ENCODE results near the gene SFXN4. TPM values are rescaled to one million over a fixed set of nuclear protein-coding genes. Genes with fewer than 3 reads are reported as not detected.

SFXN4 gene
- total RNA-seq, 1 experiment from 2014 or later: 67.0 TPM

DNA sequence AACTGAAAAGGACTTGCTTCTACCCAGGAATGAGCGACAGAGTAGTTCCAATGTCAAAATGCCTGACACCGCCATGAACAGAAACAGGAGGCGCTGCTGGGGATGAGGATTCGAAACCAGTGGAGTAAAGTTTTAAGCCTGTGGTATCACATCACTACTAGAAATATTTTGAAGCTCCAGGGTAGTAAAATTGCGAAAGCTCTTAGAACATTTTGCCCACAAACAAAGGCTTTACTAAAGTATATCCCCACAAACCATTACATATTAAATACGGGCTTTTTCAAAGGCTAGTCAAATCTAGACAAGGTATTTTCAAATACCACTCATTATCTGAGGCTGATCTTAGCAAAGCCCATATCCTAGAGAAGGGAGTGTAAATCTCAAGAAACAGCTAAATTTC is 10.7 kb upstream of the SFXN4 start:
- H3K9me3 ChIP-seq (ENCODE audit: control insufficient read depth, insufficient read depth, low read depth, low read length): no peaks in the 10 kb centered on the region
- peaks cover 38% of the 10 kb centered on the region for H3K36me3 ChIP-seq (ENCODE audit: control insufficient read depth, insufficient read depth, low read length)
- ATAC-seq (no peak), DNase-seq (ENCODE audit: low read depth, low spot score) (no peak)
- ChIA-PET CTCF (no interaction called here), POLR2A (no interaction called here)
- in situ Hi-C loops (cut with HindIII; ENCODE audit: low pct_unique_long_range_greater_than_20kb, low sequenced_read_pairs): no loop called here
- no TSS peak for BruUV-seq (replicated peaks)
- H3K4me1 ChIP-seq (ENCODE audit: control insufficient read depth, insufficient read depth, low read length): peaks cover 21% of the 10 kb centered on the region
- no peak overlapping the region for H3K27ac ChIP-seq (ENCODE audit: low read length)
- no peaks in the 10 kb centered on the region for H3K27me3 ChIP-seq (ENCODE audit: control insufficient read depth, insufficient read depth, low read length)
- no peak for TF ChIP-seq REST (IDR thresholded peaks at IDR 0.05; ENCODE audit: insufficient read depth in 1 of 2, low read depth in 2 of 2, low read length in 1 of 2)
- TF ChIP-seq POLR2AphosphoS5 (IDR thresholded peaks at IDR 0.05; ENCODE audit: low read depth, low read length): no peak
- no peak for TF ChIP-seq SIN3A (IDR thresholded peaks at IDR 0.05; ENCODE audit: borderline replicate concordance, insufficient read depth, low read depth, low read length)
- no peak for TF ChIP-seq TCF7L2 (IDR thresholded peaks at IDR 0.05; ENCODE audit: low read depth, low read length)
- TF ChIP-seq, protein P1, sequence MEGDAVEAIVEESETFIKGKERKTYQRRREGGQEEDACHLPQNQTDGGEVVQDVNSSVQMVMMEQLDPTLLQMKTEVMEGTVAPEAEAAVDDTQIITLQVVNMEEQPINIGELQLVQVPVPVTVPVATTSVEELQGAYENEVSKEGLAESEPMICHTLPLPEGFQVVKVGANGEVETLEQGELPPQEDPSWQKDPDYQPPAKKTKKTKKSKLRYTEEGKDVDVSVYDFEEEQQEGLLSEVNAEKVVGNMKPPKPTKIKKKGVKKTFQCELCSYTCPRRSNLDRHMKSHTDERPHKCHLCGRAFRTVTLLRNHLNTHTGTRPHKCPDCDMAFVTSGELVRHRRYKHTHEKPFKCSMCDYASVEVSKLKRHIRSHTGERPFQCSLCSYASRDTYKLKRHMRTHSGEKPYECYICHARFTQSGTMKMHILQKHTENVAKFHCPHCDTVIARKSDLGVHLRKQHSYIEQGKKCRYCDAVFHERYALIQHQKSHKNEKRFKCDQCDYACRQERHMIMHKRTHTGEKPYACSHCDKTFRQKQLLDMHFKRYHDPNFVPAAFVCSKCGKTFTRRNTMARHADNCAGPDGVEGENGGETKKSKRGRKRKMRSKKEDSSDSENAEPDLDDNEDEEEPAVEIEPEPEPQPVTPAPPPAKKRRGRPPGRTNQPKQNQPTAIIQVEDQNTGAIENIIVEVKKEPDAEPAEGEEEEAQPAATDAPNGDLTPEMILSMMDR (IDR thresholded peaks at IDR 0.05): no peak
- H3K4me3 ChIP-seq (ENCODE audit: low read depth in 2 of 2, low read length in 2 of 2): no peak overlapping the region
- intact Hi-C loops (cut with micrococcal nuclease; ENCODE audit: unreplicated experiment): no loop called here

DNA sequence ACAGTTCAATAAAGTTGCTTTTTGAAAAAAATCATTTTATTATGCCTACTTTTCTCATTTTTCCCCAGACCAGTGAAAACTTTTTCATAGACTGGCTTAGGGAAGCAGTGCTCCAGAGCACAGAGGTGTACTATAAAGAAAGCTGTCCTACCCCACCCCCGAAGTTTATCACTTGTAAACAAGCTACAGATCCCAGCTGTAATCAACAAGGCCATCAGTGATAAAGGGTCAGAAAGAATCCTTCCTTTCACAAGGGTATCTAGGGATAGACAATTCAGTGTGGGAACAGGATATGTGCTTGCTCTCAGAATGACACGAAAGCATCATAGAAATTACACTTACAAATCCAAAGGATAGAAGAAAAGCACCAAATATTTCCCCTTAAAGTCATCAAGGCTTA is 8.6 kb upstream of the SFXN4 start:
- no peaks in the 10 kb centered on the region for H3K27me3 ChIP-seq (ENCODE audit: control insufficient read depth, insufficient read depth, low read length)
- ATAC-seq (no peak), DNase-seq (ENCODE audit: low read depth, low spot score) (no peak)
- peaks cover 49% of the 10 kb centered on the region for H3K36me3 ChIP-seq (ENCODE audit: control insufficient read depth, insufficient read depth, low read length)
- TF ChIP-seq SIN3A (IDR thresholded peaks at IDR 0.05; ENCODE audit: borderline replicate concordance, insufficient read depth, low read depth, low read length) (no peak), POLR2AphosphoS5 (IDR thresholded peaks at IDR 0.05; ENCODE audit: low read depth, low read length) (no peak), TCF7L2 (IDR thresholded peaks at IDR 0.05; ENCODE audit: low read depth, low read length) (no peak), REST (IDR thresholded peaks at IDR 0.05; ENCODE audit: insufficient read depth in 1 of 2, low read depth in 2 of 2, low read length in 1 of 2) (no peak)
- TF ChIP-seq, protein P1 (IDR thresholded peaks at IDR 0.05): no peak
- CTCF ChIA-PET: no interaction called here
- no peak overlapping the region for H3K4me3 ChIP-seq (ENCODE audit: low read depth in 2 of 2, low read length in 2 of 2)
- H3K4me1 ChIP-seq (ENCODE audit: control insufficient read depth, insufficient read depth, low read length): peaks cover 17% of the 10 kb centered on the region
- in situ Hi-C loops (cut with HindIII; ENCODE audit: low pct_unique_long_range_greater_than_20kb, low sequenced_read_pairs): no loop called here
- no TSS peak for BruUV-seq (replicated peaks)
- intact Hi-C loops (cut with micrococcal nuclease; ENCODE audit: unreplicated experiment): no loop called here
- POLR2A ChIA-PET: no interaction called here
- H3K9me3 ChIP-seq (ENCODE audit: control insufficient read depth, insufficient read depth, low read depth, low read length): no peaks in the 10 kb centered on the region
- H3K27ac ChIP-seq (ENCODE audit: low read length): no peak overlapping the region

Measured in Panc1 (cell line).